ENCODE data around the gene FAM180A.
"Not testable (repeated sequence)": the region's sequence is repeated elsewhere in the genome, so short reads cannot be mapped to it uniquely, and the experiment has no call there.

Gene FAM180A

GRCh38 chr7:135737306-135737647 is 11.3 kb downstream of the FAM180A start:
- not testable (repeated sequence) for DNase-seq

GRCh38 chr7:135736586-135737305 is 11.9 kb downstream of the FAM180A start:
- DNase-seq: no peak

- no peak for DNase-seq
These were observed 14.3 kb downstream of the FAM180A start for GRCh38 chr7:135734343-135734689.

- no peak for DNase-seq
These were observed 14.8 kb downstream of the FAM180A start for GRCh38 chr7:135733603-135734342.

GRCh38 chr7:135731131-135731530 is 17.5 kb downstream of the FAM180A start:
- peak; percentile 43 for DNase-seq

GRCh38 chr7:135729230-135729629 is 19.4 kb downstream of the FAM180A start:
- DNase-seq: no peak

- DNase-seq: no peak
These were observed 20.4 kb downstream of the FAM180A start, which contains the start of gene SLC13A4 for GRCh38 chr7:135728136-135728669. Gene SLC13A4, minus strand, starts transcription at chr7:135728186. Its CDS starts 690 bp downstream, at chr7:135727496.

GRCh38 chr7:135726911-135727673 is 21.5 kb downstream of the FAM180A start:
- DNase-seq: no peak

GRCh38 chr7:135726276-135726788 is 22.3 kb downstream of the FAM180A start:
- no peak for DNase-seq

- no peak for DNase-seq
These were observed 25.2 kb downstream of the FAM180A start for GRCh38 chr7:135723411-135723810.

GRCh38 chr7:135721198-135721820 is 27.3 kb downstream of the FAM180A start:
- DNase-seq: no peak

- DNase-seq: no peak
These were observed 28.9 kb downstream of the FAM180A start for GRCh38 chr7:135719688-135720087.

GRCh38 chr7:135718794-135719437 is 29.7 kb downstream of the FAM180A start:
- DNase-seq: no peak

- no peak for DNase-seq
These were observed 30.4 kb downstream of the FAM180A start for GRCh38 chr7:135718219-135718618.

- DNase-seq: no peak
These were observed 30.9 kb downstream of the FAM180A start for GRCh38 chr7:135717693-135718092.

GRCh38 chr7:135716677-135717238 is 31.9 kb downstream of the FAM180A start:
- DNase-seq: no peak

- DNase-seq: no peak
These were observed 32.9 kb downstream of the FAM180A start for GRCh38 chr7:135715673-135716072.

GRCh38 chr7:135715055-135715522 is 33.5 kb downstream of the FAM180A start:
- DNase-seq: no peak

- DNase-seq: no peak
These were observed 34.0 kb downstream of the FAM180A start for GRCh38 chr7:135714534-135715009.

GRCh38 chr7:135713836-135714470 is 34.7 kb downstream of the FAM180A start:
- DNase-seq: no peak

GRCh38 chr7:135712796-135713195 is 35.8 kb downstream of the FAM180A start:
- no peak for DNase-seq

Data from hematopoietic multipotent progenitor cell treated with erythropoietin and hydrocortisone succinate and interleukin-3 and kit ligand, for 8 days (in vitro differentiated cells).